ENCODE results near the gene FARP2.

FARP2 gene

DNA sequence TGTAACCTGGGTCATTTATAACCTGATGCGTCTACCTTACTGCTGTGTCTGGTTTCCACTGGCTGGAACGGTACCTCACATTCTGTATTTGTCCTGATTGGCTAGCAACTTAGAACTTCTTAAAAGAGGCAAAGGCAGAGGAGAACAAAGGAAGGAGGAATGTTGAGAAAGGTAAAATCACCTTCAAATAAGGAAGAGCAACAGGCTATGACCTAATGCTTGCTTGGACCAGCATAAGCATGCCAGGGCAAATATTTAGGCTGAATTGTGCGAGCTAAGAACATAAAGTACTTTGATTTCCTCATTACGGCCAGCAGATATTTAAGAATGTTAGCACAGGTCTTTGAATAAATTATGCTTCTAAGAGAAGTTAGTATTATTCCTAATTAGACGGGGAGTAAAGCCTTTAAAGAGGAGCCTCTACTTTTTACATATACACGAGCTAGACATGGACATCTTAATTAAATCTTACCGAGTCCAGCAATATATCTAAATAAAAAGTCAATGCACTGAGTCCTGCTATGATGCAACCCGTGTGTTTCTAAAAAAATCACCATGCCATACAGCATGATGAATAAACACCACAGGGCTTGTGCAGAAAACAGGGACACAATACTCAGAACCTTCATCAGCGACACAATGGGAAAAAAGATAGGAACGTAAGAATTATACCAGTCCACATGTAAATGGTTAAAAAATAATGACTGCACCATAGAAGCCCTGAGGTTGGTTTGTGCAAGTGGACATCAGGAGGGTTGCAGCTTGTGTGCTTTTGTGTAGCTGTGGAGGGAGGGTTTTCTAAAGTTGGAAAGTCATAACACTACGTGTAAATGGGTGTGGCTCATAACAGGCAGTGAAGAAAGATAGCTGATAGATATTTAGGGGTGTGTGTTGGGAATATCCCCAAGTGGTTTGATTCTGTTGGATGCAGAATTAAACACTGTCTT lies 26.1 kb upstream of the FARP2 start:
- DNase-seq, result no peak

DNA sequence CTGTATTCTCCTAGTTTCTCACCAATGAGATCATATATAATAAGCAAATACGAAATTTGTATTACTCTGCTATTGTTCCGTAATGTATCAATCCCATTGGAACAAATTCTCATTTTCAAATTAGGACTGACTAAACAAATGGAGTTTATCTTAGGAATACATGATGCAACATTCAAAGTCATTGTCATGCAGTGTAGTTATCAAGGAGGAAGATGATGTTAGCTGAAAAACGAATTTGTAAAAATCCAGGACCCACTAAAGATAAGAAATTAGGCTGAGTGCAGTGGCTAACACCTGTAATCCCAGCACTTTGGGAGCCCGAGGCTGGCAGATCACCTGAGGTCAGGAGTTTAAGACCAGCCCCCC lies 25.5 kb upstream of the FARP2 start:
- DNase-seq, result no peak

DNA sequence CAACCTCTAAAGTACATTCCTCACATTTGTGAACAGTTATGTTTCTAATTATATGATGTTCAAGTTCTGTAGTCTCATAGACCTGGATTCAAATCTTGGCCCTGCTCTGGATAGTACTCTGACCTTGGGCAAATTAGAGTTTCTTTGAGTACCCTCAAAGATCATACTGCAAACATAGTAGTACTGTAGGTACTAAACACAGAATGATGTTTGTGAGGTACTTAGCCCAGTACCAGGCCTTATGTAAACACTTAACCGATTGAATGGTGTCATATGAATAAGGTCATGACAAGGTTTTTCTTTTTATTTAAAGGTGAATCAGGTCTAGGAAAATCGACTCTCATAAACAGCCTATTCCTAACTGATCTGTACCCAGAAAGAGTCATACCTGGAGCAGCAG lies 21.3 kb upstream of the FARP2 start:
- no peak for DNase-seq

DNA sequence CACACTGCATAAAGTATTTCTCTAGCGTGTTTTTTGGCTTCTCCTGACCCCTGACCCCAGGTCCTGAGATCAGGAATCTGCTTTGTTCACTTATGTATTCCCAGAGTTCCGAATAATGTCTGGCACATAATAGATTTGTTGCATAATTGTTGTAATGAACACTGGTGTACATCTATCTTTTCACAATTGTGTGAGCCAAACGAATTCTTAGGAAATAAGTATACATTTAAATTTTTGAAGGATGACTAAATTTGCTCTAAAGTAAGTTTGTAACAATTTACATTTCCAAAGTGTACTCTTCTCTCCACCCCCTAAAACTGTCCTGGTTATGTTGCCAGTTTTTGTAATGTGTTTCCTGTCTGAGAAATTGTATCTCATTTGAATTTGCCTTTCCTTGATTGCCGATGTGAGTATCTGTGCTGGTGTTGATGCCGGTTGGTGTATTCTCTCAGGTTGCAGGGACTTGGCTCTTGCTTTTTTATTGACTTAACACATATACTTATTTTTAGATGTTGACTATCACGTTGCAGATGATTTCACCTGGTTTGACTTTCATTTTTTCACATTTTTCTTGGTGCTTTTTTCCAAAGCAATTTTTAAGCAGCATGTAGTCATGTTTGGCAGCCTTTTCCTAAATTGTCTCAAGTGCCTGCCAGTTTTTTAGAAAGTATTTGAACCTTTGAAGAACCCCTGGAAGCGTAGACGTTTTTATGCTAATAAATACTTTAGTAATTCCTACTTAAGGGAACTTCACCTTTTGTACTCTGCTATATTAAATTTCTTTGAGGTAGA lies 16.1 kb upstream of the FARP2 start:
- DNase-seq, result no peak

DNA sequence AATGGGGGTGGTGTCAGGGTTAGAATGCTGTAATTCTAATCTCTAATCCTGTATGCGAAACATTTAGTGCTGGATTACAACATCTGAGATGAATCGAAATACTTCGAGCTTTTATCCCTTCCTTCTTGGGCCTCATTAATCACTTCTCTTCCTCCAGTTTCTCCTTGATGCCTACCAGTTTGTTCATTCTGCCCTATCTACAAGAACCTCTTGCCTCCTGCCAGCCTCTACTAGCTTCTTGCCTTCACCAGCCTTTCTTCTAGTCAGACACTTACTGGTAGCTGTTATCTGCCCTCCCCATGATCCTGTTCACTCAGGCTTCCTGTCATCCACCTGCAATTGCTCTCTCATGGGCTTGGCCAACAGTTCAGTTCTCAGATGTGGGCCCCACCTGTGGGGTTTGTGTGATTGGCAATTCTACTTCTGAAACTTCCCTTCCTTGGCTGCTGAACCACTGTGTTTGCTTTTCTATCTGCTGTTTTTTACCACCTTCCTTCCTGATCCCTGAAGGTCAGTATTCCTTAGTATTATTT lies 15.4 kb upstream of the FARP2 start:
- no peak for DNase-seq

DNA sequence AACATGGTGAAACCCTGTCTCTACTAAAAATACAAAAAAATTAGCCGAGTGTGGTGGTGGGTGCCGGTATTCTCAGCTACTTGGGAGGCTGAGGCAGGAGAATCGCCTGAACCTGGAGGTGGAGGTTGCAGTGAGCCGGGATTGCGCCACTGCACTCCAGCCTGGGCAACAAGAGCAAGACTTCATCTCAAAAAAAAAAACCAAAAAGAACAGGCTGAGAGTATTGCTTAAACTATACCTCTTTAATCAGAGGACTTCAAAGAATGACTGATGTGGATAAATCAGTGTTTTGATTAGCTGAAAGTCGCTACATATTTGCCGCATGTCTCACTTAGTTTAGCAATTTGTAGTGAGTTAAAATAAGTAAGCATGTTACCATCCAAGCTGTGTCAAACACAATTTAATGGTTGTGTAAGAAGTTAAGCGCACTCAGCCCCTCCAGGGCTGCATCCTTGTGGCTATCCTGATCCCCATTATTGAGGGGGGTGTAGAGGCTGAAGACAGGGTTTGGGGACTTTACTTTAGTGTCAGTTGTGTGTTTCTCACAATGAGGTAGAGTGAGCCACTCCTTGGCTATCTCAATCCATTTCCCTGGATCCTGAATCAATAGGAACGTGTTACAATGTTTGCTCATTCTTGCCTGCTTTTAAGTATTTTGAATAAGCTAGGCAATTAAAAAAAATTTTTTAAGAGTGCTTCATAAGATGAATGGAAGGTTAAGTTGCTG lies 11.0 kb upstream of the FARP2 start:
- DNase-seq, result no peak

DNA sequence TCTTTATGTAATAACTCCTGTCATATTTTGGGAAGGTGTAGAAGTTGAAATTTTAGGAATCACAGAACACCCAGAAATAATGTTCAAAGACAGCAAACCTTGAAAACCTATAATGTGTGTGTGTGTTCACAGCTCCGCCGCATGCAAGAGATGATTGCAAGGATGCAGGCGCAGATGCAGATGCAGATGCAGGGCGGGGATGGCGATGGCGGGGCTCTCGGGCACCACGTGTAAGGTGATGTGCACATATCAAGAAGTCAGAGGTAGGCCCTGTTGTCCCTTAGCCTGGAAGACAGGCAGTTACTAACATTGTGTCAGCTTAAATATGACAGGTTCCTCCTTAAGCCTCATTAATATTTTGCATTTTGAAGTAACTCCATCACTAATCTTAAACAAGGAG lies 6.1 kb upstream of the FARP2 start:
- no peak for DNase-seq

DNA sequence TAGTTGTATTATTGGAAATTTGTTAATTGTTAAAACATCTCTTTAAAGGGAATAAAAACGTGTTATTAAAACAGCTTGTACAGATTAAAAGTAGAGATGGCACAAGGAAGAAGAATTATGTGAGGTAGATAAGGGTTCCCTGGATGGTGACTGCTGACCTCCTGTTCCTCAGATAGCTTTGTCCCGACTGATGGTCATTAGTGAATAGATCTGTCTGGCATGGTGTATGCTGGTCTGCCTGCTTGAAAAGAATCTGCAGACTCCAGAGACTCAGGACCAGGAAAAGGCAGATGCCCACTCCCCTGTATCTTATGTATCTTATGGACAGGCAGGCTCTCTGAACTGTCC lies 5.6 kb upstream of the FARP2 start:
- DNase-seq, result no peak

DNA sequence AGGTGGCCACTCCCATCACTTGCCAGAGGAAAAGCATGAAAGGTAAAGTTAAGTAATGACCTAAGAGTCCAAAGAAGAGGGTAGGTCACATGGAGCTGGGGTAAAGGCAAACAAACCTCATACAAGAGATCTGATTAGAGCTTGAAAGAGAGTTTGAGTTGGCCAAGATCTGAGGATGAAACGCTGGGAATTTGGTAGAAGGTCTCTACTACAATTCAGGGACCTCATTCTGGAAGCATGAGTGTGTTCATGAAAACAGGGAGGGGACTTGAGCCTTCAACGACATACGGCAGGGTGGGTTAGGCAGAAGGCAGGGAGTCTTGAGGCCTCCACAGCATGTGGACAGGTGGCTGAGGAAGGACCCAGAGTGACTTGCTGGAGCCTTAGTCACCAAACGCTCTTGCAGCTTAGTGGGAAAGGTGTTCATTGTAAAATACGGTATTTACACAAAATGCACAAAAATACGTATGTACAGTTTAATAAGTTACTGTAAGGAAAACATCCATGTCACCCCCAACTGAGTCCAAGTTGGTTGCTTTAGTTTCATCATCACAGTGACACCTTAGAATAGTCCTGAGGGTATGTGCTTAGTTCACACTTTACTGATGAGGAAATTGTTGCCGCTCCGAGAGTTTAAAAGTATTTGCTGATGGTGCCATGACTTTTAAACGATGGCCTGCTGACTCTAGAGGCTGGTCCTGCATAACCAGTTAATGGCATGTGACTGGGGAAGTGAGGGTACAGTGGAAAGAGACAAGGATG lies 5.0 kb upstream of the FARP2 start:
- DNase-seq, result no peak

DNA sequence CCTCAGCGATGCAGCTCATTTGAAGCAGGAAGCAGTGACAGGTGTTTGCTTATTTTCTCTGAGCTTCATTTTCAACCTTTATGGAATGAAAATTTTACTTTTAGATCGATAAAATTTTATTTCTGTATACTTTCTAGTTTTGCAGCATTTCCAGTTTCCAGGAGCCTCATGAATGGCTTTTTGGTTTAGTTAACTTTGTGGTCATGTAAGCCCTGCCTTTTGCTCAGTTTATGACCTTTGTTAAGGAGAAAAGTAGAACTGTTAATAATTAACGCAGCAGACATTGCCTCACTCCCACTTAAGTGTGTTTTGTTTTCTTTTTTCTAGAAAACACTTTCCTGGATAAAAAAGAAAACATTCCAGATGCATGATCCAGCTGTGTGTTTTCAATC lies 4.4 kb upstream of the FARP2 start:
- DNase-seq, result no peak

DNA sequence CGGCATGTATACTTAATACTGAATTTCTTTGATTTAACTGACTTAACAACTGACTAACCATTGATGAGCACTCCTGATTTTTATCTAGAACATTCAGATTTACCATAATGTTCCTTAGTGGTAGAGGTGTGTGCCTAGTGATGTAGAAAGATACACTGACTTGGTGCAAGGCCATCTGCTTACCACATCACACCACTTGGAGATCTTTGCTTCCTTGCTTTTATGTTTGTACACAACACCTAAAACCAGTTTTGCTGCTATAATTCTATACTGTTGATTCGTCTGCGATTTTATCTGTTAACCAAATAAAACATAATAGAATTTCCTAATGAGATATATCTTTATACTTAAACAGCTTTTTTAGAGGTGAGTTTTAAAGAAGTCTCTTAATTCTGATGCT lies 3.9 kb upstream of the FARP2 start:
- DNase-seq, result no peak

DNA sequence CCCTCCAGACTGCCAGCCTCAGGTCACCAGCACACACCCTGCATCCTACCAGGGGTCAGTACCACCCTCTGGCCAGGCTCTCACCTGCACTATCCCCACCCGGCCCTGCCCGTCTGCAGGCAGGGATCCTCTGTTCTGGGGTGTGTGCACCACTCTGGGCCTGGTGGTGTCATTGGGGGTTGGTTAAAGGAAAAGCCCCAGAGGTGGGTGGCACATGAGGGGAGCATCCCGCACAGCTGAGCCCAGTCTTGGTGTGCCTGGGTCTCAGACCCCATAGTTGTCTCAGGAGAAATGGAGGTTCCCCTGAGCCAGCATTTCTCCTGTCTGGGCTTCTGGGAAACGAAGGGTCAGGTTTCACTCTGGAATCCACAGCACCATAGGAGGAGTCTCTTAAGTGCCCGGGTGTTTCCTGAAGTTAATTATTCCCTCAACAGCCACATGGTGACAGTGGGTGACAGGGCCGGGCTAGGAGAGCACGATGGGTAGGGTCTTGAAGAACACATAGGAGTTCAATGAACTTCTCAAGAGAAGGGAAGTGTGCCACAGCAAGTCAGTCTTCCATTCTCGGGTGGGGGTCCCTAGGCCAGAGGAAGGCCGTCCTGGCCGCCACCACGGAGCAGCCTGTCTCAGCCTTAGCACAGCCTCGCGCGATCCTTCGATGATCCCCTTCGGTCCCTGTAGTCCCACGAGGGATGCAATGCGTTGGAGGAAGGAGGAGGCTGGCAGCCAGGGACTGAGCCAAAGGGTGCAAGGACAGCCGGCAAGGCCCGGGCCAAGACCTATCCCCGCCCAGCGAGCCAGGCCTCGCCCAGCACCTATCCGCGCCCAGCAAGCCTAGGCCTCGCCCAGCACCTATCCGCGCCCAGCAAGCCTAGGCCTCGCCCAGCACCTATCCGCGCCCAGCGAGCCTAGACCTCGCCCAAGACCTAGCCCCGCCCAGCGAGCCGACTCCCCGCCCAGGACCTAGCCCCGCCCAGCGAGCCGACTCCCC lies 1.1 kb upstream of the FARP2 start:
- peak; percentile 86 for DNase-seq

DNA sequence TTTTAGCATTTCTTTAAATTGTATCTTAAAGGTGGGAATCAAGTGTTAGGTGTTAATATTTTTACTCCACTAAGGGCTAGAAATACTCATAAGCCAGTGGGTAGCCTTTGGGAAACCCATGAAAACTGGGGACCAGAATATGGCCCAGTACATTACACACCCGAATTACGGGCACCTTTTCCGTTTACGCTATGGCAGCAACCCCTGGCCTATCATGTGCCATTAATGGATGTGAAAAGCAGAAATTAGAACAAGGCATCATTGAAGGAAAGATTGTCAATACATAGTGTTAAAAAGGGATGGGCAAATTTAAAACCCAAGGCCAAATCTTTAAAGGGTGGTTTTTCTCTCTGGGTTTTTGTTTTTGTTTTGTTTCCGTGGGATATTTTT lies 781 bp downstream of the FARP2 start:
- DNase-seq, result peak; percentile 22

DNA sequence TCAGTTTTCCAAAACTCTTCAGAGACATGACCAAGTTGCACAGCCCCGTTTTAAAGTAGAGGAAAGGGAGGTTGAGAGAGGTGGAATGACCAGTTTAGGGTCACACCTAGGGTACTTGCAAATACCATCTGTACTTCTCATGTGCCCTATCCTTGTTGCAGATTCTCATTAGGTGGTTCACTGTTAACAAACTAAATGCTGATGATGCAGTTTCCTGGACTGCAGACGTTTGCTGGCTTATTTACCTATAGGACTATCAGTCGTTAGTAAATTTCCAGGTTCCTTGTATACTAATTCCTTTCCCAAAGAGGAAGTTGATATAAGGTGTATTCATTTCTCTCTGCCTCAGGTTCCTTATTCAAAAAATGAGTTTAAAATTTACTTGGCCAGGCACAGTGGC lies 1.4 kb downstream of the FARP2 start:
- DNase-seq, result no peak

DNA sequence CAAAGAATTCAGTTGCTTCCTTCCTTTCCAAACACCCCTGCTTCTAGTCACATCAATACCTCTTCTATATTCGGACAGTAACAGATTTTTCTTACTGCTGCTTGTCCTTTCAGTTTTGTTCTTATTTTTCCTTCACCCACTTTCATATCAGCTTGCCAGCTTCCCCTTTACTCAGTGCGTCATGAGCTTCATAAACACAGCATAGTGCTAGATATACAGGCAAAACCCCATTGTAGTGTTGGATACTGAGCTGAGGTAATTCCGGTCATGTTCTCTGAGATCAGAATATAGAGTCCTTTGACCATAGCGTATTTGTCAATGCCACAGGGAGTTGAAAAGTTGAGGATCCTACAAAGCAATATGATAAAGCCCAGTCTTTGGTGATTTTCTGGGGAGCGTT lies 2.4 kb downstream of the FARP2 start:
- DNase-seq, result no peak

DNA sequence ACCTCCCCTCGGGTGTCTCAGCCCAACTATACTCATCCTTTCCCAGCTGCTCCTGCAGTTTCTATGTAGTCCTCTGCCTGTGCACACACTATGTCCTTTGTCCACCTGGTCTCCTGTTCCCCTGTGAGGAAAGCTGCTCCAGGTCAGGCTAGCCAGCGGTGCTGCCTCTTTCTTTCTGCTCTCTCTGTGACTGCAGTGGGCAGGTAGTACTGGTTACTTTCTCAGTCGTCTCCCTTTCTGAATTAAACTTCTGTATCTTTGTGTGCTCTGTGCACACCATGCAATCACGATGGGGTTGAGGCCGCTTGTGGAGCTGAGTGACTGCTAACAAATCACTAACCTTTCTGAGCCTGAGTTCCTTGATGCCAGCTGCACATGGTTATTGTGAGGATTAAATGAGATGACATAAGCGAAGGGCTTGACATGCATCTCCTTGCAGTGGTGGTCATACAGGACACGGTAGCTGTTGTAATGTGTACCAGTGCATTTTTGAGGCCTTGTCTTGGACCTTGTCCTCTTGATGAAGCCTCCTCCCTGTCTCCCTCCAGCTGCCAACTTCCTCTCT lies 3.5 kb downstream of the FARP2 start:
- no peak for DNase-seq

DNA sequence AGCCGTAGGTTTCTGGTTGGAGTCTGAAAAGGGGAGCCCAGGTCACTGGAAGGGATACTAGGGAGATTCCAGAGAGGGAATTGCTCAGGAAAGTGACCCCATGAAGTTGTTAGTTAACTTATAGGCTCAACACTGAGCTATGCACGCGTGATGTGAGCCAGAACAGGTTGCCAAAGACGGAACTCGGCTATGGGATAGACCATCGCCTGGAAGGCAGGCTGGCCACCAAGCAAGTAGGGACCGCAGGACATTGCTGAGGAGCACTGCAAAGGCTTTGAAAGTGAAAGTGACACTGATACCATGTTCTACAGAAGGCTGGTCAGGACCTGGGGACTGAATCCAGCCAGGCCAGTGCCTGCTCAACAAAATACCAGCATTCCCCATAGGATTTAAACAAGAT lies 7.3 kb downstream of the FARP2 start:
- no peak for DNase-seq

DNA sequence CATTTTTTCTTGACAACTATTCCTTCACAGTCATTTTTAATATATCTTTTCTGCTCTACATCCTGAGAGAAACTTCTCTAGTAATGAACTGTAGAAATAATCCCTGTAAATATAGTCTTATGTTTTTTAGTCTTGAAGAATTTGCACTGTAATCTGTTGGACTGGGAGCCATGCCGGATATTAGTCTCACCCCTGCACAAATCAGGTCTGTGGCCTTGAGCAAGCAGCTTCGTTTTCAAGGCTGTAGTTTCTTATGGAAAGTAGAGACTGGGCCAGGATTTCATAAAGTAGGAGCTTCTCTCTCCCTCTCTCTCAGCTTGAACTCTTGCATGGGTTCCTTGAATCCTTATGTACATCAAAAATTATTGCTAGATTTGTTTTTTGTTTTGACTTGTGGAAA lies 8.7 kb downstream of the FARP2 start:
- DNase-seq, result no peak

DNA sequence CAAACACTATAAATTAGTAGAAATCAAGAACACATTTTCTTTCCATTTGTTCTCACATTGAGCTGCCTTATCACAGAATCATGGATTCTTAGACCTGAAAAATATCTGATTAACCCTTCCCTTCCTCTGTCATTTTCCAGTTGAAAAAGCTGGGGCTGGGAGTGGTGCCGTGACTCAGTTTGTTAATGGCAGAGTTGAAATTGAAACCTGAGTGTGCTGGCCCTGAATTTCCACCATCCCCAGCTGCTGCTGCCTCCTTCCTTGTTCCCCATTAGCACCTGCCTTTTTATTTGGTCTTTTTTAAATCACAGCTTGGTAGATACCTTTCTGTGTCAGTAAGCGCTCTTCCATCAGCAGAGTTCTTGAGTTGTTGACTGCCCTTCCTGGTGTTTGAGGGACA lies 10.6 kb downstream of the FARP2 start:
- no peak for DNase-seq

DNA sequence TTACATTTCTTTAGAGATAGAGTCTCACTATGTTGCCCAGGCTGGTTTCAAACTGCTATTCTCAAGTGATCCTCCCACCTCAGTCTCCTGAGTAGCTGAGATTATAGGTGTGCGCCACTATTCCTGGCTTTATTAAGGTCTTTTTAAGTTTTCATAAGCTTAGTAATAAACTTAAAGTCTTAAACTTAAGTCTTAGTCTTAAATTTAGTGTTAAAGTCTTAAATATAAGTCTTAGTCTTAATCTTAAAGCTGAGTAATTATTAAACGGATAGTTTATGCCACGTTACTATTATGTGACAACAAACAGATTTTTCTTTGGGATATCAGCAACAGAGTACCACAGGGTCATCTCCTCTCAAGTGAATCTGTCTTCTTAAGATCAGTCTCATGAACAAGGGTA lies 12.6 kb downstream of the FARP2 start:
- no peak for DNase-seq

DNA sequence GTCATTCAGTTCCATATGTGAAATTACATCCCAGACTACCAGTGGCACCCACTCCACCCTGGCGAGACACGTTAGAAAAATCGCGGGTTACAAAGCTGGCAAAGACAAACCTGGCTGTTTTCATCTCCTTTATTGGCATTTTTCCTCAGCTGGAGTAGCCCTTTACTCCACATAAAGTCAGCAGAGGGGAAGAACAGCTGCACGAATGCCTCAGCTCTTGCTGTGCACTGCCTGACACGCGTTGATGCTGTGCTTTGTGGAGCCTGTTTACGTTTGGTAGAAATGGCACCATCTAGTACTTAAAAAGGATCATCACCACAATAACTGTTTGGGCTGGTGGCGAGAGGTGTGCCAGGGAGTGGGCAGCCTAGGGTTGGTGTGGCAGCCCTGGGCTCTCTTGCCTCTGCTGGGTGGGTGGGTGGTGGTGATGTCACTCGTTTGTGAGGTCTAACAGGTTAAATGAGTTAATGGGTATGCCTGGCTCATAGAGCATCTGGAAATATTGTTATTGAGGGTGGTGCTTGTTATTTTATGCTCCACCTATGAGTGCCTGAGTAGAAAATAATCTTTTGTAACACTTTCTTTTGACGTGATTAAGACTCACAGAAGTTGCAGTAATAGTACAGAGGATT lies 16.4 kb downstream of the FARP2 start:
- peak; percentile 39 for DNase-seq

All from NCI-H69 (cell line).